ENCODE data around the gene PRKCE. TPM values are rescaled to one million over a fixed set of nuclear protein-coding genes. Genes with fewer than 3 reads are reported as not detected.

The PRKCE gene
- polyA plus RNA-seq, 1 of the 3 experiments (the other 2 are of a cell fraction) = 16.3 TPM

GRCh38 chr2:45960057-45960863 is 308.8 kb downstream of the PRKCE start:
- 90% methylated on average over 8 of the region's 8 CpGs for WGBS (ENCODE audit: low lambda C conversion rate)
- CTCF ChIA-PET = interaction anchor here (1.0 kb wide), 1 partner anchor 9 kb away, joined by 4 read pairs; no protein-coding TSS in a partner anchor
- no peak overlapping the region for H3K4me2 ChIP-seq

More at GRCh38 chr2:45960057-45960863, 308.8 kb downstream of the PRKCE start:
- POLR2A ChIA-PET = no interaction called here
- Histone ChIP-seq H3K27me3 (ENCODE audit: insufficient read depth) (no peaks in the 10 kb centered on the region), H3K9me2 (no peaks in the 10 kb centered on the region), H3F3A (replicated peaks; ENCODE audit: insufficient read depth) (peaks cover 21% of the 10 kb centered on the region), H3K9me3 (no peaks in the 10 kb centered on the region), H3K79me2 (ENCODE audit: insufficient read depth) (no peaks in the 10 kb centered on the region), H4K20me1 (ENCODE audit: insufficient read depth) (no peaks in the 10 kb centered on the region), H3K4me3 (ENCODE audit: low read depth in 2 of 2, low read length in 1 of 2) (no peak overlapping the region), H3K36me3 (replicated peaks in 1 of 2; ENCODE audit: control insufficient read depth in 1 of 2, insufficient read depth in 2 of 2, low read length in 1 of 2) (no peaks in the 10 kb centered on the region), H3K9ac (no peak overlapping the region), H3K4me1 (ENCODE audit: control insufficient read depth in 1 of 2, insufficient read depth in 2 of 2, low read depth in 1 of 2, low read length in 1 of 2) (peaks cover 28% of the 10 kb centered on the region in 2 experiments), H3K27ac (ENCODE audit: low read depth in 2 of 2, low read length in 1 of 2) (no peak overlapping the region), H2AFZ (ENCODE audit: low read depth) (no peak overlapping the region)
- TF ChIP-seq REST (IDR thresholded peaks at IDR 0.05; ENCODE audit: low read depth, low read length) = no peak
- no peak for TF ChIP-seq MEF2A (IDR thresholded peaks at IDR 0.05; ENCODE audit: borderline replicate concordance, low read depth)
- TF ChIP-seq SMC3 (IDR thresholded peaks at IDR 0.05; ENCODE audit: low read depth, low read length) = no peak
- TF ChIP-seq NRF1 (IDR thresholded peaks at IDR 0.05; ENCODE audit: low read depth, low read length) = no peak
- no peak for TF ChIP-seq FOXM1 (IDR thresholded peaks at IDR 0.05; ENCODE audit: low read depth)
- no peak for TF ChIP-seq PBX3 (IDR thresholded peaks at IDR 0.05)
- TF ChIP-seq RAD21 (IDR thresholded peaks at IDR 0.05; ENCODE audit: low read length) = no peak
- no peak for TF ChIP-seq USF2 (IDR thresholded peaks at IDR 0.05; ENCODE audit: borderline replicate concordance, low read depth, low read length)
- TF ChIP-seq ZBTB33 (IDR thresholded peaks at IDR 0.05; ENCODE audit: borderline replicate concordance, low read depth) = no peak
- TF ChIP-seq TAF1 (IDR thresholded peaks at IDR 0.05; ENCODE audit: borderline replicate concordance, low read depth, low read length) = no peak
- TF ChIP-seq TEAD4 (IDR thresholded peaks at IDR 0.05; ENCODE audit: borderline replicate concordance, insufficient read depth) = no peak
- no peak for TF ChIP-seq GABPA (IDR thresholded peaks at IDR 0.05; ENCODE audit: low read depth)
- TF ChIP-seq USF1 (IDR thresholded peaks at IDR 0.05; ENCODE audit: borderline replicate concordance, low read depth) = no peak
- no peak for TF ChIP-seq EZH2phosphoT487 (IDR thresholded peaks at IDR 0.05; ENCODE audit: borderline replicate concordance, low read depth)
- no peak for TF ChIP-seq ELF1 (IDR thresholded peaks at IDR 0.05)
- TF ChIP-seq RFX5 (IDR thresholded peaks at IDR 0.05; ENCODE audit: low read length) = no peak
- TF ChIP-seq YY1 (IDR thresholded peaks at IDR 0.05; ENCODE audit: low read depth) = no peak
- no peak for DNase-seq

All from SK-N-SH (cell line).